ENCODE measurements around the gene AMH. TPM values are rescaled to one million over a fixed set of nuclear protein-coding genes. Genes with fewer than 3 reads are reported as not detected.

Gene AMH
- polyA plus RNA-seq, 4 donors = 2.2 to 3.2 (median 2.8) TPM

GRCh38 chr19:2233601-2234280, 15.4 kb upstream of the AMH start:
- DNase-seq (ENCODE audit: low read depth in 4 of 4, low spot score in 3 of 4) = no peak

- DNase-seq (ENCODE audit: low read depth in 4 of 4, low spot score in 3 of 4) = no peak
Observed at GRCh38 chr19:2234996-2235380, 14.1 kb upstream of the AMH start.

- DNase-seq (ENCODE audit: low read depth in 4 of 4, low spot score in 3 of 4) = no peak
Observed at GRCh38 chr19:2235381-2236063, 13.6 kb upstream of the AMH start.

GRCh38 chr19:2236064-2236313, 13.1 kb upstream of the AMH start:
- no peak for DNase-seq (ENCODE audit: low read depth in 4 of 4, low spot score in 3 of 4)

GRCh38 chr19:2236314-2237050, 12.6 kb upstream of the AMH start, which contains the start of the genes PLEKHJ1 and SF3A2:
Gene PLEKHJ1 (minus strand): TSS chr19:2236329. CDS start chr19:2236248, 81 bp downstream.
Gene SF3A2 (plus strand): TSS chr19:2236824. CDS start chr19:2243419, 6,595 bp downstream.
- DNase-seq (ENCODE audit: low read depth in 4 of 4, low spot score in 3 of 4) = peak; percentile 92 to 96 (median 94)

- DNase-seq (ENCODE audit: low read depth in 4 of 4, low spot score in 3 of 4) = no peak
Observed at GRCh38 chr19:2237051-2237868, 11.9 kb upstream of the AMH start.

GRCh38 chr19:2237869-2238153, 11.3 kb upstream of the AMH start:
- DNase-seq (ENCODE audit: low read depth in 4 of 4, low spot score in 3 of 4) = no peak

- DNase-seq (ENCODE audit: low read depth in 4 of 4, low spot score in 3 of 4) = no peak
Observed at GRCh38 chr19:2239173-2239572, 9.9 kb upstream of the AMH start.

- no peak for DNase-seq (ENCODE audit: low read depth in 4 of 4, low spot score in 3 of 4)
Observed at GRCh38 chr19:2239771-2240770, 9.1 kb upstream of the AMH start.

- no peak for DNase-seq (ENCODE audit: low read depth in 4 of 4, low spot score in 3 of 4)
Observed at GRCh38 chr19:2240881-2241760, 8.0 kb upstream of the AMH start.

- DNase-seq (ENCODE audit: low read depth in 4 of 4, low spot score in 3 of 4) = no peak
Observed at GRCh38 chr19:2242092-2242537, 7.0 kb upstream of the AMH start.

GRCh38 chr19:2242816-2243215, 6.3 kb upstream of the AMH start:
- no peak for DNase-seq (ENCODE audit: low read depth in 4 of 4, low spot score in 3 of 4)

- DNase-seq (ENCODE audit: low read depth in 4 of 4, low spot score in 3 of 4) = no peak
Observed at GRCh38 chr19:2243274-2244124, 5.6 kb upstream of the AMH start.

- no peak for DNase-seq (ENCODE audit: low read depth in 4 of 4, low spot score in 3 of 4)
Observed at GRCh38 chr19:2244125-2244411, 5.1 kb upstream of the AMH start.

GRCh38 chr19:2244486-2244885, 4.6 kb upstream of the AMH start:
- DNase-seq (ENCODE audit: low read depth in 4 of 4, low spot score in 3 of 4) = no peak

GRCh38 chr19:2245273-2245672, 3.9 kb upstream of the AMH start:
- no peak for DNase-seq (ENCODE audit: low read depth in 4 of 4, low spot score in 3 of 4)

- no peak for DNase-seq (ENCODE audit: low read depth in 4 of 4, low spot score in 3 of 4)
Observed at GRCh38 chr19:2246014-2246620, 3.0 kb upstream of the AMH start.
